GM12864 (cell line): ENCODE results near the gene GPR35.

Source experiments
- DNase-seq: peaks from one replicate; pipeline ENCODE4 v3.0.0-alpha.2; 2011; ENCODE audit warnings: low read depth
- H3K4me3 ChIP-seq: 2 replicates; pipeline ENCODE4 v1.5.1; 2011; ENCODE audit warnings: mild to moderate bottlenecking, low read depth, low read length, control low read depth
- CTCF ChIP-seq: IDR thresholded peaks from 2 replicates; pipeline ENCODE4 v1.5.1; 2011; ENCODE audit warnings: low read depth, mild to moderate bottlenecking, moderate library complexity, low read length, control low read depth, inconsistent platforms; ENCODE audit errors: missing control alignments

GPR35 gene

GRCh38 chr2:240597419-240598181 lies 27.7 kb upstream of the GPR35 start:
- DNase-seq = no peak
- no peak overlapping the region for H3K4me3 ChIP-seq
- TF ChIP-seq CTCF = no peak

DNA sequence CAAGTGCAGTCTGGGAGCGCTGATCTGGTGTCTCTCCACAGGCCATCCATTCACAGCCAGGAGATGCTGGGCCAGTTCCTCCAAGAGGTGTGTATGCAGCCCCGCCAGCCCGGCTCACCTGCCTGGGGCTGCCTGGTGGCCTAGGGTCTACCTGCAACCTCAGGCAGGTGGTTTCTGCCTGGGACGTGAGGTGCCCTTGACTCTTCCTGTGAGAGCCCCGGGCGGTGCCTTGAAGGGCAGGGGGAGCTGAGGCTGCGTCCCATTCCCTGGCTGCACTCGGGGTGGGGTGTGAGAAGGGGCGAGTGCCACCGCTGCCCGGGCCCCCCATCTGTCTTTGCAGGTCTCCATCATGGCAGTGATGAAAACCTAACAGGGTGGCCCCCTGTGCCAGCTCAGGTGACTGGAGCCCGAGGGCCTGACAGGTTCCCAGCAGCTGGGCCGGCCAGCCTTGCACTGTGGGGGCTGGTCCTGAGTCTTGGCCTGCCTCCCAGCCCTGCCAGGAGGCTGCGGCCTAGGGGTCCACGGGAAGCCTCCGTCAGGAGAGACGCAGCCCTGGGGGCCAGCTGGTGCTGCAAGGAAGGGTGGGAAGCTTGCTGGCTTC lies 26.9 kb upstream of the GPR35 start:
- DNase-seq = no peak
- no peak for TF ChIP-seq CTCF
- no peak overlapping the region for H3K4me3 ChIP-seq

DNA sequence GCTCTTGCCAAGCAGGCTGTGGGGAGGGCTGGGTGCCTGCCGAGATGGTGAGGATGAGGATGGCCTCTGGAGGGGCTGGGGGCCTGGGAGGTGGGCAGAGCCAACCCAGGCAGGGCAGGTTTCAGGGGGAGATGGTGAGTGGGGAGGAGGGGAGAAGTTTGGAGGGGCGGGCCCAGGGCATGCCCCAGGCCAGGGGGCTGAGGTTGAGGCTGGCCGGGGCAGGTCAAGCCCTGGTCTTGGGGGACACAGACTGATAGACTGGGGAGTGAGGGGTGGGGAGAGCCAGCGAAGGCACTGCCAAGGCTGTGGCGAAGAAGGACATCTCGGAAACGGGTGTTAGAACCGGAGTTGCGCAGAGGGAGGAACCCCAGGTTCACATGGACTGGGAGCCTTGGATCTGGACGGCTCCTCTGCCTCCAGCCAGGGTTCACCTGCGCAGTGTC lies 26.1 kb upstream of the GPR35 start:
- H3K4me3 ChIP-seq = no peak overlapping the region
- DNase-seq = no peak
- no peak for TF ChIP-seq CTCF

DNA sequence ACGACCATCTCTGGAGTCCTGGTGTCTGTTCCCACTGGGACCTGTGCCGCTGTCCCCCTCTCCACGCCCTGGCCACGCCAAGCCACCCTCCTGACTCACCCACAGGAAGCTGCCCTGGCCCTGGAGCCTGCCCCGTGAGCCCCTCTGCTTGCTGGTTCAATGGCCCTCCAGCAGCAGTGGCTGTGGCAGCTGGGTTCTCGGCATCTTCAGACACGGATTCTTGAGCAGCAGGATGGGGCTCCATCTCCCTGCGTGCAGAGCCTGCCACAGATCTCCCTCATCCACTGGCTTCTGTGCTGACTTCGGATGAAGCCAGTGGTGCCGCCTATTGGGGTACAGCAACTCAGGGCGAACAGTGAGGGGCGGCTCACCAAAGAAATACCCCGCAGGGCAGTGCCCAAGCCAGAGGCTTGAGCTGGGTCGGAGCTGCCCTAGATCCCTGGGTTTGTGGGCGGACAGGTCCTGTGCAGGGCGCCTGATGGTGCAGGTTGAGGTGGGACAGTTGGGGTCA lies 24.8 kb upstream of the GPR35 start:
- H3K4me3 ChIP-seq = no peak overlapping the region
- no peak for TF ChIP-seq CTCF
- no peak for DNase-seq

GRCh38 chr2:240601061-240601830 lies 24.0 kb upstream of the GPR35 start:
- no peak for TF ChIP-seq CTCF
- H3K4me3 ChIP-seq = no peak overlapping the region
- DNase-seq = no peak

- DNase-seq = no peak
- H3K4me3 ChIP-seq = no peak overlapping the region
- no peak for TF ChIP-seq CTCF
These were observed 23.5 kb upstream of the GPR35 start for GRCh38 chr2:240601831-240602160.
